ENCODE results near the gene ZER1. TPM values are rescaled to one million over a fixed set of nuclear protein-coding genes. Genes with fewer than 3 reads are reported as not detected.

The ZER1 gene
- total RNA-seq, 2 donors from 2014 or later: 33.0 to 33.8 TPM

- no peak overlapping the region for H3K27ac ChIP-seq (ENCODE audit: low read depth, low read length)
- H3K9me3 ChIP-seq (ENCODE audit: control insufficient read depth, low read length): no peaks in the 10 kb centered on the region
- H3K4me3 ChIP-seq (ENCODE audit: low read length): no peak overlapping the region
- Mint-ChIP-seq H3K36me3 (ENCODE audit: low read depth) (peaks cover 18% of the 10 kb centered on the region), H3K4me1 (peaks cover 10% of the 10 kb centered on the region), H3K27me3 (ENCODE audit: insufficient read depth) (no peaks in the 10 kb centered on the region), H3K4me3 (no peak overlapping the region), H3K9me3 (no peaks in the 10 kb centered on the region), H3K27ac (no peak overlapping the region)
- no peaks in the 10 kb centered on the region for H3K27me3 ChIP-seq (ENCODE audit: control insufficient read depth, insufficient read depth, low read length, poor library complexity, severe bottlenecking)
- peaks cover 14% of the 10 kb centered on the region for H3K36me3 ChIP-seq (ENCODE audit: control insufficient read depth, insufficient read depth, low read length)
- no peaks in the 10 kb centered on the region for H3K4me1 ChIP-seq (ENCODE audit: control insufficient read depth, insufficient read depth, low read length)
- DNase-seq: no peak
- TF ChIP-seq CTCF (conservative IDR thresholded peaks at IDR 0.05): no peak
- 90 to 93% methylated on average over 5 to 13 of the region's 13 CpGs for WGBS, 2 experiments (ENCODE audit: insufficient coverage in 1 of 2, insufficient read length in 1 of 2)
- H3K9ac ChIP-seq (ENCODE audit: extremely low read depth, low read length, poor library complexity, severe bottlenecking): no peak overlapping the region
Observed at GRCh38 chr9:128731093-128731492, 40.6 kb downstream of the ZER1 start.

DNA sequence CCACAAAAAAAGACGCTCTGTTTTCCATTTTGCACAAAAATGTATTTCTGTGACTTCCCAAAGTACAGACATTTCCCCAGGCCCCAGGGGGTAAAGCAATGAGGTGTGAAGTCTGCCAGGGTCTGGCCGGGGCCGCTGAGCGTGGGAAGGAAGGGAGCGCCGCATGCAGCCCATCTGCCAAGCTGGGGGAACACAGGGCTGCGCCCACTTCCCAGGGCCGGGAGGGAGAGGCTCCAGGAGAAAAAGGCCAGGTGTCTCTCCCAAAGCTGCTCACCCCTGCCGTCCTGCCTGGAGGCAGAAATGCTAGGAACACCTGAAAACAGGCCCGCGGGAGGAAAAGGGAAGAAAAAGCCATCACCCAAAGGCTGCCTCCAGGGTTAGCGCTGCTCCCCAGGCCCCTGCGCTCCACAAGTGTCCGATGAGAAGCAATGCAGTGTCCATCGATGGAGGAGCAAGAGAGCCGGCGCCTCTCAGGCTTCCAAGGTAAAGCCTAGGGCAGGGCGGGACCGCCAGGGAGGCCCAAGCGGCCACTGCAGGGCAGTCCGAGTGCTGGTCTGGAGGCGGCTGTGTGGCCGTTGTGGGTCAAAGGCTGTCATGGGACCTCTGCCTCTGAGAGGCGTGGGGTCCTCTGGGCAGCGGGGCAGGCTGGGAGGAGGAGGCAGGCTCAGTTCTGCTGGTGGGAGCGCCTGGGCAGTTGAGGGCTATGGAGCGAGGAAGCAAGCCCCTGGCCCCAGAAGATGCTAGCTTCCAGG lies 41.8 kb downstream of the ZER1 start:
- no peak for TF ChIP-seq CTCF (conservative IDR thresholded peaks at IDR 0.05)
- H3K27me3 ChIP-seq (ENCODE audit: control insufficient read depth, insufficient read depth, low read length, poor library complexity, severe bottlenecking): no peaks in the 10 kb centered on the region
- H3K4me1 ChIP-seq (ENCODE audit: control insufficient read depth, insufficient read depth, low read length): no peaks in the 10 kb centered on the region
- H3K9me3 ChIP-seq (ENCODE audit: control insufficient read depth, low read length): no peaks in the 10 kb centered on the region
- H3K27ac ChIP-seq (ENCODE audit: low read depth, low read length): no peak overlapping the region
- H3K36me3 Mint-ChIP-seq (ENCODE audit: low read depth): peaks cover 15% of the 10 kb centered on the region
- H3K4me3 Mint-ChIP-seq: no peak overlapping the region
- H3K27me3 Mint-ChIP-seq (ENCODE audit: insufficient read depth): no peaks in the 10 kb centered on the region
- no peaks in the 10 kb centered on the region for H3K9me3 Mint-ChIP-seq
- DNase-seq: peak; percentile 69
- peaks cover 14% of the 10 kb centered on the region for H3K36me3 ChIP-seq (ENCODE audit: control insufficient read depth, insufficient read depth, low read length)
- no peak overlapping the region for H3K9ac ChIP-seq (ENCODE audit: extremely low read depth, low read length, poor library complexity, severe bottlenecking)
- H3K27ac Mint-ChIP-seq: peak overlapping the region; percentile 31
- peaks cover 10% of the 10 kb centered on the region for H3K4me1 Mint-ChIP-seq
- no peak overlapping the region for H3K4me3 ChIP-seq (ENCODE audit: low read length)
- WGBS, 2 experiments (ENCODE audit: insufficient coverage in 1 of 2, insufficient read length in 1 of 2): 92% methylated on average over 20 to 27 of the region's 27 CpGs

DNA sequence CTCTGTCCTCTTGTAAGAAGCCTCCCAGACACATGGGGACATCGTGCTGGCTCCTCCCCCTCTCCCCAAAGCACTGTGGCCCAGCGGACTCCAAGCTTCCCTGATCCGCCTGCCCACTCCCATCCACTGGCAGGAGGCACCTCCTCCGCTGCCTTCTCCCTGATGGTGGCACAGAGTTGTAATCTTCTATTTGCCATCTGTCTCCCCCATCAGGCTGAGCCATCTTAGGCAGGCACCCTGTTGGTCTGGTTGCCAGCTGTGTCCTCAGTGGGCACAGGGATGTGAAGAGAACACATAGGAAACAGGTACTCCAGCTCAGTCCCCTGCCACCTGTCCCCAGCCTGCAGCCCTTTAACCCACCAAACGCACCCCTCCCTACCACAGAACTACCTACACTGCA lies 42.4 kb downstream of the ZER1 start:
- 85 to 88% methylated on average over 3 to 5 of the region's 5 CpGs for WGBS, 2 experiments (ENCODE audit: insufficient coverage in 1 of 2, insufficient read length in 1 of 2)
- TF ChIP-seq CTCF (conservative IDR thresholded peaks at IDR 0.05): no peak
- Histone ChIP-seq H3K4me1 (ENCODE audit: control insufficient read depth, insufficient read depth, low read length) (no peaks in the 10 kb centered on the region), H3K27ac (ENCODE audit: low read depth, low read length) (no peak overlapping the region), H3K36me3 (ENCODE audit: control insufficient read depth, insufficient read depth, low read length) (peaks cover 11% of the 10 kb centered on the region), H3K4me3 (ENCODE audit: low read length) (no peak overlapping the region), H3K9me3 (ENCODE audit: control insufficient read depth, low read length) (no peaks in the 10 kb centered on the region), H3K9ac (ENCODE audit: extremely low read depth, low read length, poor library complexity, severe bottlenecking) (no peak overlapping the region), H3K27me3 (ENCODE audit: control insufficient read depth, insufficient read depth, low read length, poor library complexity, severe bottlenecking) (no peaks in the 10 kb centered on the region)
- H3K9me3 Mint-ChIP-seq: no peaks in the 10 kb centered on the region
- H3K27me3 Mint-ChIP-seq (ENCODE audit: insufficient read depth): no peaks in the 10 kb centered on the region
- H3K4me1 Mint-ChIP-seq: peaks cover 10% of the 10 kb centered on the region
- peak; percentile 64 for DNase-seq
- H3K36me3 Mint-ChIP-seq (ENCODE audit: low read depth): peaks cover 9% of the 10 kb centered on the region
- no peak overlapping the region for H3K4me3 Mint-ChIP-seq
- H3K27ac Mint-ChIP-seq: peak overlapping the region; percentile 31

Data from endodermal cell (in vitro differentiated cells).